ENCODE results near the gene MRPS27.
A peak's percentile ranks its signal among the peaks of the same experiment; 100 is the strongest.

Gene MRPS27

DNA sequence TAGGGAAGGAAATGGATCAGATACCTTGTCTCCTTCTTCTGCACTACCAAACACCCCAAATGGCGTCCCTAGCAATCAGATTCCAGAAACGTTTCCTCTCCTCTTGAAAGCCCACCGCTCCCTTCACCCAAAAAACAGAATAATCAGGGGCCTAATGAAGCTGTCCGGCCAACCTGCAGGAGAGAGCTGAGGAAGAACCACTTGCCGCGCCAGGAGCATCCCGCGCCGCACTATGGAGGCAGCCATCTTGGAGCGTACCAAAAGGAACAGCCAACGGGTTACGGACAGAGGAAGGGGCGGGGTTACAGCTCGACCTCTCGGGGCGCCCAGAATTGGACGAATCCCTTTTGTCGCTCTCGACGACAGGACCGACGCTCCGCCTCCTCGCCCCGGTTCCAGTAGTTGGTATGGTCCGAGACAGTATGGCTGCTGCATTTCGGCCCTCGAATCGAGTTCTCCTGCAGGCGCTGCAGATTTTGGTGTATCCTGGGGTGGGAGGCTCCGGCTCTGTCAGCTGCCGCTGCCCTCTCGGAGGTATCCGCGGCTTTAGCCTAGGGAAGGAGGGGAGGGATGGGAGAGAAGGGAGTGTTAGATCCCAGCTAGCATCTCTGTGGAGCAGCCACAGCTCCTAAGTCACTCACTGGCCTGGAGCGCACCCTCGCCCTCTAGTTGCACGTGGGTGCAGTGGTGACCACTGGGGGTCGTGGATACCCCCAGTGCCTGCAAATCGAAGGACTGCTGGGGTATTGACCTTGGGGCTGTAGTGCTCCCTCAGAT, at the start of gene MRPS27, which contains the start of gene PTCD2:
MRPS27 (minus strand) TSS at position 265 of the 777 bp plus-strand sequence; CDS start at position 246, 19 bp downstream.
PTCD2 (plus strand) TSS at position 398 of the 777 bp plus-strand sequence; CDS start at position 408, 10 bp downstream.
- peak within 1 kb of the TSS; percentile 47 to 94 (median 85); a peak in 21 of 22 replicates for H3K27ac ChIP-seq
- H3K4me1 ChIP-seq = peaks cover 20 to 24% (median 23%) of the 10 kb centered on the region in 10 experiments
- H3K36me3 ChIP-seq = peaks cover 27 to 64% (median 49%) of the 10 kb centered on the region in 11 experiments

DNA sequence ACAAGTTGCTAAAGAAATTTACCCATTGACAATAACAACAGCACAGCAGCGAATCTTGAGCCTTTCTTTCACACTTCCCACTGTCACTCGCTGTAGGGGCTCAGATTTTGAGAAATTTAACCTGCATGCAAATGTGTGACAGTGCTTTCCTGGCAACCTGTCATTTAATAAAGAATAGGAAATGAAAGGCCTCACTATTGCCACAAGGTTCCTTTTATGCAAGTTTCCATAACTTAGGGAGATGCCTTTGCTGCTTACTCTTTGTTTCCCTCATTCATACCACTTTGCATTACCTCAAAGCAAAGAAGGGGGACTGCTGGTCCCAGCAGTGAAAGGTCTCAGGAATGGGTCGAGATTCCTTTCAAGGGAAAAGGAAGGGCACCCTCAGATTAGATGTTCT, 49.7 kb upstream of the MRPS27 start:
- Histone ChIP-seq H3K4me3 (no peak overlapping the region), H3K9ac (no peak overlapping the region), H3K36me3 (peaks cover 0 to 12% (median 0%) of the 10 kb centered on the region in 11 experiments; a peak in 4 of 22 replicates), H3K4me2 (peak overlapping the region; percentile 32 to 81 (median 70); a peak in 19 of 22 replicates), H3K4me1 (peaks cover 68 to 93% (median 80%) of the 10 kb centered on the region in 10 experiments), H3K27ac (no peak overlapping the region), H3K9me3 (replicated peaks in 1 of 11) (peaks cover 0 to 25% (median 11%) of the 10 kb centered on the region in 11 experiments; a peak in 16 of 22 replicates), H4K20me1 (no peaks in the 10 kb centered on the region), H3K27me3 (no peaks in the 10 kb centered on the region)
- no peak for TF ChIP-seq Cebpa-rat (IDR thresholded peaks at IDR 0.05)

More for the DNA sequence above, at the start of gene MRPS27, which contains the start of gene PTCD2:
- TF ChIP-seq Cebpa-rat (IDR thresholded peaks at IDR 0.05) = no peak
- H3K4me2 ChIP-seq = peak within 1 kb of the TSS; percentile 73 to 93 (median 85)
- peak within 1 kb of the TSS; percentile 69 to 93 (median 89) for H3K9ac ChIP-seq
- no peaks in the 10 kb centered on the region for H3K27me3 ChIP-seq
- H4K20me1 ChIP-seq = peaks cover 0 to 14% (median 0%) of the 10 kb centered on the region in 11 experiments; a peak in 6 of 22 replicates
- peak within 1 kb of the TSS; percentile 79 to 99 (median 90) for H3K4me3 ChIP-seq
- H3K9me3 ChIP-seq (replicated peaks in 1 of 11) = no peaks in the 10 kb centered on the region

DNA sequence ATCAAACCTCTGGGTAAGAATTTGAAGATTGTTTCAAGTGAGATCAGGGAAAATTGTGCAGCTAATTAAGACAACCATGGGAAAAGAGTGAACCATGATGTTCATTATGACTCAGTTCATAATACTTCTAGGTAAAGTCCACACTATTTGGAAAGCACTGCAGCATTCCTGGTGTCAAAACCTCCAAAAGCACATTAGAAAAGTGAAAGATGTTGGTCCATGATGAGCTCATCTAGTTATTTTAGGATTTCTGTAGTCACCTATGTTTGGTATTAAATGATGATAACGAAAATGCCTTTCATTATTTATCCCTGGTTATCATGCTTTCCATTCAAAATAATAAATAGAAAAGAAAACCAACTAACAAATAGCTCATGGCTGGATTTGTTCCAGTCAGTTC, 49.3 kb upstream of the MRPS27 start:
- H3K4me3 ChIP-seq = no peak overlapping the region
- H3K9me3 ChIP-seq (replicated peaks in 1 of 11) = peaks cover 0 to 21% (median 7%) of the 10 kb centered on the region in 11 experiments; a peak in 15 of 22 replicates
- peaks cover 72 to 93% (median 83%) of the 10 kb centered on the region in 10 experiments for H3K4me1 ChIP-seq
- no peak for TF ChIP-seq Cebpa-rat (IDR thresholded peaks at IDR 0.05)
- H3K9ac ChIP-seq = no peak overlapping the region
- peak overlapping the region; percentile 32 to 81 (median 70); a peak in 15 of 22 replicates for H3K4me2 ChIP-seq
- no peaks in the 10 kb centered on the region for H3K27me3 ChIP-seq
- peaks cover 0 to 12% (median 0%) of the 10 kb centered on the region in 11 experiments; a peak in 4 of 22 replicates for H3K36me3 ChIP-seq
- no peaks in the 10 kb centered on the region for H4K20me1 ChIP-seq
- no peak overlapping the region for H3K27ac ChIP-seq

DNA sequence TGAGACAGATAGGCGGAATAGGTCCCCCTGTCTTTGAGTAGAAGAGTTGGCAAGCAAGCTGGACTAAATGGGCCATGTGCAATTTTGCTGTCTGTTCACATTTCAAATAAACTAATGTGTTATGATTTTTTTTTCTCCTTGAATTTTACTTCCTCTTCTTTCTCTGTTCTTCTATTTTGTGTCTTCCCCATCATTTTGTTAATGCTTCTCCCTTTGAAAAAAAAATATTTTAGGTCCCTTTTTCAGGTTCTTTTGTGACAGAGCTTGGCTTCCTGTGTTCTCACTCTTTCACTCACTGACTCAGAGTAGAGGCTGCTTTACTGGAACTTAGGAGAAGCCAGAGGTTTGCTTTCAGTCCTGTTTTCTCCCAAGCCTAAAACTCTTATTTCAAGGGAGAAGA, 48.2 kb upstream of the MRPS27 start:
- TF ChIP-seq Cebpa-rat (IDR thresholded peaks at IDR 0.05) = no peak
- Histone ChIP-seq H3K27ac (peak overlapping the region in 5 of 11 experiments; percentile 1 to 39 (median 23); a peak in 8 of 22 replicates), H3K9ac (no peak overlapping the region; a peak in 1 of 22 replicates)

DNA sequence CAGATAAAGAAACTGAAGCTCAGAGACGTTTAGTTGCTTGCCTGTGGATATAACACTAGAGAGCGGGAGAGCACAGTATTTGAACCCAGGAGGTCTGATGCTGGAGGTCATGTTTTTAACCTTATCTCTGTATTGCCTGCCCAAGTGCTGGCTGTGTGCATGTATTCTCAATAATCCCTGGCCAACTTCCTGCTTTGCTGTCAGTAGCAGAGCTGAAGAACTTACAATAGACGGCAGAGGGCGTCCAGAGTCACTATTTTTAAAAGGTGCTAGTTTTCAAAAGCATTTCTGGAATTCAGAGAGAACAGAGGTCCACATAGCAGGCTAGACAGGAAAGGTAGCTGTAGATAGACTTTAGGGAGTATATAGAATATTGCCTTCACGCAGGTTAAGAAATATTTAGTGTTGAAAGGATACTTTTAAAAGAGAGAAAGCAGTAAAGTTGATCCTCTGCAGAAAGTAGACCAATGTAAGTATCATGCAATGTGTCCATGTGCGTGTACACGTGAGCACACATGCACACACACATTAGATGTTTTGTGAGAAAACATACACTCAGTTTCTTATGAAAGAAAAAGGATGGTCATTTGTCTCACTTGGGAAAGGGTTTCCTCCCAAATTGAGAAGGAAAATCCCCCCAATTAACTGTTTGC, 46.4 kb upstream of the MRPS27 start:
- Histone ChIP-seq H3K4me2 (peak overlapping the region in 1 of 11 experiments; percentile 81; a peak in 2 of 22 replicates), H3K4me1 (peaks cover 55 to 77% (median 67%) of the 10 kb centered on the region in 10 experiments), H3K27me3 (no peaks in the 10 kb centered on the region), H3K36me3 (peaks cover 9 to 32% (median 15%) of the 10 kb centered on the region in 11 experiments; a peak in 17 of 22 replicates), H3K9me3 (replicated peaks in 1 of 11) (peaks cover 0 to 17% (median 3%) of the 10 kb centered on the region in 11 experiments; a peak in 9 of 22 replicates), H4K20me1 (no peaks in the 10 kb centered on the region), H3K9ac (no peak overlapping the region), H3K27ac (no peak overlapping the region), H3K4me3 (no peak overlapping the region)
- TF ChIP-seq Cebpa-rat (IDR thresholded peaks at IDR 0.05) = no peak

More for the DNA sequence above, 48.2 kb upstream of the MRPS27 start:
- Histone ChIP-seq H3K9me3 (replicated peaks in 1 of 11) (peaks cover 0 to 17% (median 3%) of the 10 kb centered on the region in 11 experiments; a peak in 9 of 22 replicates), H3K4me2 (peak overlapping the region; percentile 9 to 81 (median 29); a peak in 18 of 22 replicates), H3K4me3 (no peak overlapping the region), H4K20me1 (no peaks in the 10 kb centered on the region), H3K4me1 (peaks cover 73 to 93% (median 84%) of the 10 kb centered on the region in 10 experiments), H3K27me3 (no peaks in the 10 kb centered on the region), H3K36me3 (peaks cover 0 to 14% (median 0%) of the 10 kb centered on the region in 11 experiments; a peak in 6 of 22 replicates)

DNA sequence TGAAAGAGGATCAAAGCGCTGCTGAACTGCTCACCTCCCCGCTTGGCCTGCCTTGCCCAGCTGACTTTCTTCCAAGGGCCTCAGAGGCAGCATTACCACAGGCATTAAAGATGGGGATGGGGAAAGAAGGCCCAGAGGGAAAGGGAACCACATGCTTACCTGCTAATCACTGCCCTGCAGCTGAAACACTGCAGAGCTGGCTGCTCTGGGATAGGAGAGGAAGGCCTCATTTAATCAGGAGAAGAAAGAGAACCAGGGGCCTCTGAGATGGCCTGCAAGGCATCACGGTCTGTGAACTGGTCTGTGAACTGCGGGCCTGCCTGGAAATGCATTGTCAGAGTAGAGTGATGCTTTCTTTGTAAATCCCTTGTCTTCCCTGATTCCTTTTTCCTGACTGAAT, 44.9 kb upstream of the MRPS27 start:
- H3K9me3 ChIP-seq (replicated peaks in 1 of 11) = peaks cover 0 to 4% (median 0%) of the 10 kb centered on the region in 11 experiments; a peak in 4 of 22 replicates
- peaks cover 13 to 41% (median 28%) of the 10 kb centered on the region in 11 experiments; a peak in 20 of 22 replicates for H3K36me3 ChIP-seq
- H3K4me1 ChIP-seq = peaks cover 40 to 62% (median 53%) of the 10 kb centered on the region in 10 experiments
- no peak overlapping the region; a peak in 1 of 22 replicates for H3K9ac ChIP-seq
- H4K20me1 ChIP-seq = no peaks in the 10 kb centered on the region
- peak overlapping the region in 1 of 11 experiments; percentile 13; a peak in 1 of 22 replicates for H3K27ac ChIP-seq
- TF ChIP-seq Cebpa-rat (IDR thresholded peaks at IDR 0.05) = no peak
- H3K4me3 ChIP-seq = no peak overlapping the region
- peak overlapping the region in 3 of 11 experiments; percentile 5 to 29 (median 7); a peak in 3 of 22 replicates for H3K4me2 ChIP-seq
- no peaks in the 10 kb centered on the region for H3K27me3 ChIP-seq

DNA sequence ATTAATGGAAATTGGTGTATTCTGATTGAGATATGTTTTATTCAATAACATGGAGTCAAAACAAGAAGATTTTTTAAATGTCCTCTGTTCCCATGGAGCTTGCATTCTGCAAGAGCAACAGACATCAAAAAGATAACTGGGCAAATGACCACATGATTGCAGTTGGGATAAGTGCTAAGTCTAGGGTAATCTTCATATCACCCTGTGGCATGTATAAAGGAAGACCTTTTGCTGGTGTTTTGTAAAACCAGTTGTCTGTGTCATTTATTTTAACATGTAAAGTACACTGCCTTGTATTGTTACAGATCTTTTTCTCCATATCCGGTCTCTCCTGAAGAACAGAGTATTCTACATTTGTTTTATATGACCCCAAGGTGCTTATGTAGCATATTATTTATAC, 44.1 kb upstream of the MRPS27 start:
- Histone ChIP-seq H3K36me3 (peaks cover 15 to 48% (median 35%) of the 10 kb centered on the region in 11 experiments; a peak in 20 of 22 replicates), H3K27me3 (no peaks in the 10 kb centered on the region), H3K9me3 (replicated peaks in 1 of 11) (no peaks in the 10 kb centered on the region), H3K4me1 (peaks cover 32 to 55% (median 45%) of the 10 kb centered on the region in 10 experiments), H3K4me3 (no peak overlapping the region), H3K9ac (no peak overlapping the region), H3K4me2 (peak overlapping the region in 8 of 11 experiments; percentile 2 to 51 (median 34); a peak in 13 of 22 replicates), H4K20me1 (no peaks in the 10 kb centered on the region), H3K27ac (no peak overlapping the region; a peak in 1 of 22 replicates)
- TF ChIP-seq Cebpa-rat (IDR thresholded peaks at IDR 0.05) = no peak

DNA sequence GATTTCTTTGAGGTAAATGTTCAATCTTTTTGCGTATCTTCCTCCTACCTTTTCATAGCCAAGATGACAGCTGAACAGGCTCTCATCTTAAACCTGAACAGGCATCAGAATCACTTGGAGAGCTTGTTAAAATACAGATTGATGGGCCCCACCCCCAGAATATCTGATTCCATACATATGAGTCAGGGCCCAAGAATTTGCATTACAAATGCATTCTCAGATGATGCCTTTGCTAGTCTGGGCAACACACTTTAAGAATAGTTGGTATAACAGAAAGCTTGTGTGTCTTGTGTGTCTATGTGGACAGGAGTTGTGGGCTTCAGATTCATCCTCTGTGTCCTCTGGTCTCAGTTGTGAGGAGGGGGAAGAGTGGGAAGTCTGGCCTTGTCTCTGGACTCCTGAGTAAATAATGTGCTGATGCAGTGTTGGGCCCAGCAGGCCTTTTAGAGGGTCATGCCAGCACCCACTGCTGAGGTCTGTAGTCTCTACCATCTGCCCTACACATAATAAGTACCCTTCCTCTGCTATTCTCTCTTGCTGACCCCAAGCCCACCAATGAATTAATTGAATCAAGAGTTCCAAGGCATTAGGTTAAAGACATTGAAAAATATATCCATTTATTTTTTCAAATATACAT, 43.2 kb upstream of the MRPS27 start:
- Histone ChIP-seq H3K4me3 (no peak overlapping the region), H3K36me3 (peaks cover 15 to 57% (median 42%) of the 10 kb centered on the region in 11 experiments), H3K4me1 (peaks cover 23 to 46% (median 37%) of the 10 kb centered on the region in 10 experiments)

More for the DNA sequence above, 43.2 kb upstream of the MRPS27 start:
- 0 out of 22 replicates have a peak overlapping the region, but pooled peaks of 2 of the 11 experiments have one; percentile 2 to 24 for H3K27ac ChIP-seq
- no peaks in the 10 kb centered on the region for H3K27me3 ChIP-seq
- no peaks in the 10 kb centered on the region for H3K9me3 ChIP-seq (replicated peaks in 1 of 11)
- H4K20me1 ChIP-seq = no peaks in the 10 kb centered on the region
- TF ChIP-seq Cebpa-rat (IDR thresholded peaks at IDR 0.05) = no peak
- H3K9ac ChIP-seq = no peak overlapping the region
- H3K4me2 ChIP-seq = peak overlapping the region in 8 of 11 experiments; percentile 2 to 52 (median 30); a peak in 12 of 22 replicates
